ENCODE results near the gene CACNA2D4.

CACNA2D4 gene

GRCh38 chr12:1811948-1812291, 106.5 kb downstream of the CACNA2D4 start:
- DNase-seq = no peak

GRCh38 chr12:1811281-1811947, 107.0 kb downstream of the CACNA2D4 start:
- DNase-seq = peak; percentile 82 to 86

GRCh38 chr12:1810931-1811280, 107.5 kb downstream of the CACNA2D4 start:
- no peak for DNase-seq

GRCh38 chr12:1810201-1810930, 108.1 kb downstream of the CACNA2D4 start:
- no peak for DNase-seq

GRCh38 chr12:1809591-1810190, 108.8 kb downstream of the CACNA2D4 start:
- DNase-seq = peak in 1 of 2 experiments; percentile 7

GRCh38 chr12:1808798-1809480, 109.5 kb downstream of the CACNA2D4 start:
- DNase-seq = no peak

- no peak for DNase-seq
Measured at GRCh38 chr12:1808036-1808797, 110.2 kb downstream of the CACNA2D4 start.

- DNase-seq = no peak
Measured at GRCh38 chr12:1807087-1807860, 111.2 kb downstream of the CACNA2D4 start.

GRCh38 chr12:1806301-1807086, 112.0 kb downstream of the CACNA2D4 start:
- no peak for DNase-seq

- DNase-seq = no peak
Measured at GRCh38 chr12:1805441-1806081, 112.9 kb downstream of the CACNA2D4 start.

- DNase-seq = peak; percentile 35 to 60
Measured at GRCh38 chr12:1804545-1805332, 113.7 kb downstream of the CACNA2D4 start.

GRCh38 chr12:1803736-1804135, 114.7 kb downstream of the CACNA2D4 start:
- DNase-seq = no peak

GRCh38 chr12:1801303-1801975, 117.0 kb downstream of the CACNA2D4 start:
- DNase-seq = no peak

- DNase-seq = no peak
Measured at GRCh38 chr12:1800401-1801302, 117.8 kb downstream of the CACNA2D4 start.

GRCh38 chr12:1799882-1800400, 118.5 kb downstream of the CACNA2D4 start:
- DNase-seq = no peak

GRCh38 chr12:1799051-1799881, 119.2 kb downstream of the CACNA2D4 start:
- no peak for DNase-seq

- DNase-seq = no peak
Measured at GRCh38 chr12:1798641-1799020, 119.8 kb downstream of the CACNA2D4 start.

Measured in AML-193 (cell line).